H9 (cell line): ENCODE measurements around the gene GPX5. TPM values are rescaled to one million over a fixed set of nuclear protein-coding genes. Genes with fewer than 3 reads are reported as not detected.

Source experiments
- DNase-seq: peaks from one replicate; pipeline ENCODE4 v3.0.0-alpha.2; 2017
- H2AFZ ChIP-seq: one replicate; pipeline ENCODE4 v1.6.1; 2013; ENCODE audit warnings: mild to moderate bottlenecking, low read length, control low read depth, moderate library complexity
- H2AK5ac ChIP-seq: 2 replicates; pipeline ENCODE4 v1.6.1; 2013; ENCODE audit warnings: low read length, control low read depth, mixed read lengths; ENCODE audit not compliant: insufficient read length
- H2BK120ac ChIP-seq: one replicate; pipeline ENCODE4 v1.6.1; 2013; ENCODE audit warnings: low read depth, mild to moderate bottlenecking, low read length, control low read depth, inconsistent platforms; ENCODE audit not compliant: poor library complexity, severe bottlenecking
- H2BK12ac ChIP-seq: 2 replicates; pipeline ENCODE4 v1.6.1; 2013; ENCODE audit warnings: low read length, control low read depth, mixed read lengths, low read depth; ENCODE audit not compliant: insufficient read length
- H2BK15ac ChIP-seq: 2 replicates; pipeline ENCODE4 v1.6.1; 2013; ENCODE audit warnings: low read depth, low read length, control low read depth
- H2BK20ac ChIP-seq: one replicate; pipeline ENCODE4 v1.6.1; 2013; ENCODE audit warnings: low read depth, mild to moderate bottlenecking, low read length, control low read depth, inconsistent platforms; ENCODE audit not compliant: poor library complexity, severe bottlenecking
- H2BK5ac ChIP-seq: 2 replicates; pipeline ENCODE4 v1.6.1; 2013; ENCODE audit warnings: low read length, control low read depth, mixed read lengths; ENCODE audit not compliant: insufficient read length
- H3K14ac ChIP-seq: 2 replicates; pipeline ENCODE4 v1.6.1; 2013; ENCODE audit warnings: low read length, control low read depth; ENCODE audit not compliant: insufficient read depth
- H3K18ac ChIP-seq: 2 replicates; pipeline ENCODE4 v1.6.1; 2013; ENCODE audit warnings: low read depth, mild to moderate bottlenecking, mixed read lengths, low read length, control low read depth; ENCODE audit not compliant: insufficient read length
- H3K23ac ChIP-seq: 2 replicates; pipeline ENCODE4 v1.6.1; 2013; ENCODE audit warnings: low read length, control low read depth, mixed read lengths, low read depth; ENCODE audit not compliant: insufficient read length
- H3K23me2 ChIP-seq: 2 replicates; pipeline ENCODE4 v1.6.1; 2013; ENCODE audit warnings: low read depth, mild to moderate bottlenecking, mixed read lengths, low read length, control low read depth; ENCODE audit not compliant: insufficient read length, poor library complexity, severe bottlenecking
- H3K27ac ChIP-seq: 2 replicates; pipeline ENCODE4 v1.5.1; 2013; ENCODE audit warnings: low read length, control low read depth, mixed read lengths, low read depth; ENCODE audit not compliant: insufficient read length
- H3K27me3 ChIP-seq: 2 replicates; pipeline ENCODE4 v1.6.1; 2013; ENCODE audit warnings: low read length, control low read depth, inconsistent platforms; ENCODE audit not compliant: insufficient read depth
- H3K4ac ChIP-seq: 2 replicates; pipeline ENCODE4 v1.6.1; 2013; ENCODE audit warnings: low read depth, mild to moderate bottlenecking, control low read depth, inconsistent platforms, low read length, moderate library complexity
- H3K4me1 ChIP-seq: 2 replicates; pipeline ENCODE4 v1.6.1; 2013; ENCODE audit warnings: low read length, control low read depth, inconsistent platforms; ENCODE audit not compliant: insufficient read depth
- H3K4me2 ChIP-seq: 2 replicates; pipeline ENCODE4 v1.6.1; 2013; ENCODE audit warnings: low read length, control low read depth, mixed read lengths; ENCODE audit not compliant: insufficient read length, insufficient read depth
- H3K56ac ChIP-seq: 2 replicates; pipeline ENCODE4 v1.6.1; 2013; ENCODE audit warnings: low read depth, mild to moderate bottlenecking, mixed read lengths, low read length, control low read depth; ENCODE audit not compliant: insufficient read length
- H3K79me1 ChIP-seq: 2 replicates; pipeline ENCODE4 v1.6.1; 2013; ENCODE audit warnings: low read depth, mild to moderate bottlenecking, moderate library complexity, low read length, control low read depth, inconsistent platforms; ENCODE audit not compliant: insufficient read depth, poor library complexity, severe bottlenecking
- H3K79me2 ChIP-seq: 2 replicates; pipeline ENCODE4 v1.6.1; 2013; ENCODE audit warnings: low read length, control low read depth, inconsistent platforms; ENCODE audit not compliant: insufficient read depth
- H3K9ac ChIP-seq: 2 replicates; pipeline ENCODE4 v1.6.1; 2013; ENCODE audit warnings: low read length, control low read depth, mixed read lengths; ENCODE audit not compliant: insufficient read length; ENCODE audit errors: extremely low read depth
- H3K9me3 ChIP-seq: one replicate; pipeline ENCODE4 v1.6.1; 2013; ENCODE audit warnings: low read depth, low read length, inconsistent platforms; ENCODE audit not compliant: control insufficient read depth
- H3T11ph ChIP-seq: one replicate; pipeline ENCODE4 v1.6.1; 2013; ENCODE audit warnings: mild to moderate bottlenecking, low read length, control low read depth, inconsistent platforms
- H4K20me1 ChIP-seq: one replicate; pipeline ENCODE4 v1.6.1; 2013; ENCODE audit not compliant: control insufficient read depth, insufficient read length, insufficient read depth
- H4K5ac ChIP-seq: 2 replicates; pipeline ENCODE4 v1.6.1; 2013; ENCODE audit warnings: low read depth, mild to moderate bottlenecking, mixed read lengths, low read length, control low read depth; ENCODE audit not compliant: insufficient read length
- H4K8ac ChIP-seq: replicated peaks from 2 replicates; pipeline ENCODE4 v1.6.1; 2013; ENCODE audit warnings: low read length, control low read depth, mixed read lengths, low read depth; ENCODE audit not compliant: insufficient read length
- H4K91ac ChIP-seq: 2 replicates; pipeline ENCODE4 v1.6.1; 2013; ENCODE audit warnings: low read depth, mild to moderate bottlenecking, moderate library complexity, mixed read lengths, low read length, control low read depth; ENCODE audit not compliant: insufficient read length
- H3K27ac Mint-ChIP-seq, 3 experiments: 2 replicates in 2 of 3; 3 replicates in 1 of 3; pipeline ENCODE4 v1.8.0; 2020 to 2021; ENCODE audit warnings: mixed read lengths in 3 of 3, mild to moderate bottlenecking in 1 of 3, moderate library complexity in 1 of 3
- H3K27me3 Mint-ChIP-seq: 2 replicates; pipeline ENCODE4 v1.8.0; 2021; ENCODE audit warnings: low read depth, mild to moderate bottlenecking, moderate library complexity, mixed read lengths
- H3K36me3 Mint-ChIP-seq, 3 experiments: 2 replicates in 2 of 3; 3 replicates in 1 of 3; pipeline ENCODE4 v1.8.0; 2020 to 2021; ENCODE audit warnings: low read depth in 3 of 3, mixed read lengths in 3 of 3; ENCODE audit not compliant: insufficient read depth in 1 of 3
- H3K4me1 Mint-ChIP-seq, 2 experiments: 2 replicates each; pipeline ENCODE4 v1.8.0; 2020; ENCODE audit warnings: mixed read lengths in 2 of 2
- H3K4me3 Mint-ChIP-seq, 2 experiments: 2 replicates in 1 of 2; 3 replicates in 1 of 2; pipeline ENCODE4 v1.8.0; 2020 to 2021; ENCODE audit warnings: mild to moderate bottlenecking in 2 of 2, mixed read lengths in 2 of 2, moderate library complexity in 1 of 2
- H3K9me3 Mint-ChIP-seq, 2 experiments: 2 replicates in 1 of 2; 3 replicates in 1 of 2; pipeline ENCODE4 v1.8.0; 2020; ENCODE audit warnings: mild to moderate bottlenecking in 2 of 2, mixed read lengths in 2 of 2, moderate library complexity in 1 of 2
- WGBS: extraction: QIAGEN DNeasy Blood & Tissue Kit; methylation state at CpG from one replicate; pipeline ENCODE4 v1.1.7; 2013; ENCODE audit warnings: missing lambda C conversion rate, low lambda C conversion rate, mixed read lengths; ENCODE audit not compliant: insufficient read length; ENCODE audit errors: extremely low coverage; 5-methylcytosine and 5-hydroxymethylcytosine counted together
- total RNA-seq: library from RNA; stranded (reverse); gene quantifications from 2 replicates; pipeline ENCODE4 v1.2.1, GENCODE V29; 2021
- TF ChIP-seq, protein P1 (sequence below): fragments of 200-600 bp; sonication (generic); conservative IDR thresholded peaks from 3 replicates; pipeline ENCODE4 v1.8.0; 2021; ENCODE audit warnings: antibody characterized with exemption, mild to moderate bottlenecking

The GPX5 gene
- total RNA-seq, 1 experiment from 2014 or later = not detected

- H3K27me3 ChIP-seq = no peaks in the 10 kb centered on the region
- H3K4me3 Mint-ChIP-seq = peak overlapping the region; percentile 86 to 92
- H2BK20ac ChIP-seq = no peak overlapping the region
- H3K56ac ChIP-seq = no peak overlapping the region
- no peak overlapping the region for H2AK5ac ChIP-seq
- peak; percentile 92 for DNase-seq
- H2BK5ac ChIP-seq = no peak overlapping the region
- no peak overlapping the region for H2BK15ac ChIP-seq
- no peak overlapping the region for H3T11ph ChIP-seq
- H2BK12ac ChIP-seq = no peak overlapping the region
- no peak overlapping the region; the same call in 1 of the 2 replicates for H3K4ac ChIP-seq
- H3K27ac Mint-ChIP-seq = peak overlapping the region; percentile 93 to 95 (median 95)
- peak overlapping the region; percentile 87 for H3K14ac ChIP-seq
- H3K79me1 ChIP-seq = no peaks in the 10 kb centered on the region
- no peaks in the 10 kb centered on the region for H3K9me3 ChIP-seq
- TF ChIP-seq, protein P1, sequence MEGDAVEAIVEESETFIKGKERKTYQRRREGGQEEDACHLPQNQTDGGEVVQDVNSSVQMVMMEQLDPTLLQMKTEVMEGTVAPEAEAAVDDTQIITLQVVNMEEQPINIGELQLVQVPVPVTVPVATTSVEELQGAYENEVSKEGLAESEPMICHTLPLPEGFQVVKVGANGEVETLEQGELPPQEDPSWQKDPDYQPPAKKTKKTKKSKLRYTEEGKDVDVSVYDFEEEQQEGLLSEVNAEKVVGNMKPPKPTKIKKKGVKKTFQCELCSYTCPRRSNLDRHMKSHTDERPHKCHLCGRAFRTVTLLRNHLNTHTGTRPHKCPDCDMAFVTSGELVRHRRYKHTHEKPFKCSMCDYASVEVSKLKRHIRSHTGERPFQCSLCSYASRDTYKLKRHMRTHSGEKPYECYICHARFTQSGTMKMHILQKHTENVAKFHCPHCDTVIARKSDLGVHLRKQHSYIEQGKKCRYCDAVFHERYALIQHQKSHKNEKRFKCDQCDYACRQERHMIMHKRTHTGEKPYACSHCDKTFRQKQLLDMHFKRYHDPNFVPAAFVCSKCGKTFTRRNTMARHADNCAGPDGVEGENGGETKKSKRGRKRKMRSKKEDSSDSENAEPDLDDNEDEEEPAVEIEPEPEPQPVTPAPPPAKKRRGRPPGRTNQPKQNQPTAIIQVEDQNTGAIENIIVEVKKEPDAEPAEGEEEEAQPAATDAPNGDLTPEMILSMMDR = no peak
- H3K4me2 ChIP-seq = peak overlapping the region; percentile 96
- no peak overlapping the region for H4K8ac ChIP-seq
- no peak overlapping the region for H3K23ac ChIP-seq
- no peaks in the 10 kb centered on the region; the same call in 1 of the 2 replicates for H3K27me3 Mint-ChIP-seq
- no peak overlapping the region for H4K5ac ChIP-seq
- no CpG with 5 or more reads among the region's 40 CpGs for WGBS
- H2BK120ac ChIP-seq = peak overlapping the region; percentile 87
- H3K23me2 ChIP-seq = peaks cover 12% of the 10 kb centered on the region
- H2AFZ ChIP-seq = peak overlapping the region; percentile 81
- H3K27ac ChIP-seq = no peak overlapping the region
- no peaks in the 10 kb centered on the region for H3K36me3 Mint-ChIP-seq
- no peaks in the 10 kb centered on the region for H4K20me1 ChIP-seq
- H3K9me3 Mint-ChIP-seq = no peaks in the 10 kb centered on the region
- H3K4me1 ChIP-seq = no peaks in the 10 kb centered on the region
- no peaks in the 10 kb centered on the region for H3K79me2 ChIP-seq
- peaks cover 9 to 13% of the 10 kb centered on the region in 2 experiments for H3K4me1 Mint-ChIP-seq
- no peak overlapping the region for H4K91ac ChIP-seq
- H3K9ac ChIP-seq = peak overlapping the region; percentile 83
- H3K18ac ChIP-seq = peak overlapping the region; percentile 78
Observed at GRCh38 chr6:28489366-28490204, 36.1 kb upstream of the GPX5 start.
